ENCODE measurements around the gene CDH4.

CDH4 gene

DNA sequence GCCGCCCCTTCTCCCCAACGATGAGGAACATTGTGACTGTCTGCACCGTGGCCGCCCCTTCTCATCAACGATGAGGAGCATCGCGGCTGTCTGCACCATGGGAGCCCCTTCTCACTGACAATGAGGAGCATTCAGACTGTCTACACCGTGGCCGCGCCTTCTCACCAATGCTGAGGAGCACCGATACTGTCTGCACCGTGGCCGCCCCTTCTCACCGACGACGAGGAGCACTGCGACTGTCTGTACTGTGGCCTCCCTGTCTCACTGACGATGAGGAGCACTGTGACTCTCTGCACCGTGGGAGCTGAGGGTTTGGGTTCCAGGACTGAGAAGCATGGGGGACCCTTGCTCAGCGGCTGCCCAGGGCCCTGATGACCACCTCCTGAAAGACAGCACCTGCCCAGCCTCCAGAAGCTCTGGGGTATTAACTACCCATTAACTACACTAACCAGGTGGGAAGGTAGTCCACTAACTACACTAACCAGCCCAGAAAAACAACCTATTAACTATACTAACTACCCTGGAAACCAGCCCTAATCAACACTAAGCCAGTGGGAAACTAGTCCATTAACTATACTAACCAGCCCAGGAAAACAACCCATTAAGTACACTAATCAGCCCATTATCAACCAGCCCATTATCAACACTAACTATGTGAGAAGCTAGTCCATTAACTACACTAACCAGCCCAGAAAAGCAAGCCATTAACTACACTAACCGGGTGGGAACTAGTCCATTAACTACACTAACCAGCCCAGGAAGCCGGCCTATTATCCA lies 696.7 kb downstream of the CDH4 start:
- Histone ChIP-seq H3K79me1 (ENCODE audit: low read length) (no peaks in the 10 kb centered on the region), H3K4me1 (ENCODE audit: control insufficient read depth, low read depth, low read length) (no peaks in the 10 kb centered on the region), H4K5ac (ENCODE audit: low read length) (no peak overlapping the region), H3K23ac (ENCODE audit: low read length) (no peak overlapping the region), H3K56ac (ENCODE audit: low read length) (no peak overlapping the region), H2BK15ac (replicated peaks; ENCODE audit: low read depth) (no peak overlapping the region), H3K27ac (ENCODE audit: low read depth, low read length) (no peak overlapping the region), H3K4ac (ENCODE audit: low read depth, low read length) (no peak overlapping the region), H3K4me3 (ENCODE audit: low read length) (no peak overlapping the region), H4K8ac (ENCODE audit: low read depth, low read length) (no peak overlapping the region), H3K9ac (ENCODE audit: low read length) (no peak overlapping the region), H2BK5ac (ENCODE audit: low read length) (no peak overlapping the region), H2AK5ac (ENCODE audit: low read length) (no peak overlapping the region), H3K4me2 (ENCODE audit: low read length) (no peak overlapping the region), H3K18ac (ENCODE audit: low read length) (no peak overlapping the region), H2BK120ac (ENCODE audit: low read depth, low read length) (no peak overlapping the region), H3K36me3 (ENCODE audit: control insufficient read depth, insufficient read depth, low read length) (no peaks in the 10 kb centered on the region), H3K27me3 (ENCODE audit: insufficient read depth, low read length, poor library complexity) (no peaks in the 10 kb centered on the region), H3K79me2 (ENCODE audit: control insufficient read depth, insufficient read depth, low read length) (no peaks in the 10 kb centered on the region)
- WGBS (ENCODE audit: extremely low coverage, insufficient coverage, low lambda C conversion rate): no CpG with 5 or more reads among the region's 22 CpGs
- DNase-seq: no peak

GRCh38 chr20:61949363-61949713 lies 697.3 kb downstream of the CDH4 start:
- no peak overlapping the region for H3K4me2 ChIP-seq (ENCODE audit: low read length)
- H2BK5ac ChIP-seq (ENCODE audit: low read length): no peak overlapping the region
- no peaks in the 10 kb centered on the region for H3K79me1 ChIP-seq (ENCODE audit: low read length)
- H3K4me3 ChIP-seq (ENCODE audit: low read length): no peak overlapping the region
- no peak overlapping the region for H4K8ac ChIP-seq (ENCODE audit: low read depth, low read length)
- H3K23ac ChIP-seq (ENCODE audit: low read length): no peak overlapping the region
- no peak for DNase-seq
- no peaks in the 10 kb centered on the region for H3K27me3 ChIP-seq (ENCODE audit: insufficient read depth, low read length, poor library complexity)
- H3K79me2 ChIP-seq (ENCODE audit: control insufficient read depth, insufficient read depth, low read length): no peaks in the 10 kb centered on the region
- no peaks in the 10 kb centered on the region for H3K4me1 ChIP-seq (ENCODE audit: control insufficient read depth, low read depth, low read length)
- no peaks in the 10 kb centered on the region for H3K36me3 ChIP-seq (ENCODE audit: control insufficient read depth, insufficient read depth, low read length)
- no peak overlapping the region for H3K9ac ChIP-seq (ENCODE audit: low read length)
- no peak overlapping the region for H3K18ac ChIP-seq (ENCODE audit: low read length)
- H4K5ac ChIP-seq (ENCODE audit: low read length): no peak overlapping the region
- H2BK120ac ChIP-seq (ENCODE audit: low read depth, low read length): no peak overlapping the region
- no peak overlapping the region for H2AK5ac ChIP-seq (ENCODE audit: low read length)
- H3K27ac ChIP-seq (ENCODE audit: low read depth, low read length): no peak overlapping the region
- H2BK15ac ChIP-seq (replicated peaks; ENCODE audit: low read depth): no peak overlapping the region
- H3K56ac ChIP-seq (ENCODE audit: low read length): no peak overlapping the region
- no CpG with 5 or more reads among the region's 7 CpGs for WGBS (ENCODE audit: extremely low coverage, insufficient coverage, low lambda C conversion rate)
- H3K4ac ChIP-seq (ENCODE audit: low read depth, low read length): no peak overlapping the region

DNA sequence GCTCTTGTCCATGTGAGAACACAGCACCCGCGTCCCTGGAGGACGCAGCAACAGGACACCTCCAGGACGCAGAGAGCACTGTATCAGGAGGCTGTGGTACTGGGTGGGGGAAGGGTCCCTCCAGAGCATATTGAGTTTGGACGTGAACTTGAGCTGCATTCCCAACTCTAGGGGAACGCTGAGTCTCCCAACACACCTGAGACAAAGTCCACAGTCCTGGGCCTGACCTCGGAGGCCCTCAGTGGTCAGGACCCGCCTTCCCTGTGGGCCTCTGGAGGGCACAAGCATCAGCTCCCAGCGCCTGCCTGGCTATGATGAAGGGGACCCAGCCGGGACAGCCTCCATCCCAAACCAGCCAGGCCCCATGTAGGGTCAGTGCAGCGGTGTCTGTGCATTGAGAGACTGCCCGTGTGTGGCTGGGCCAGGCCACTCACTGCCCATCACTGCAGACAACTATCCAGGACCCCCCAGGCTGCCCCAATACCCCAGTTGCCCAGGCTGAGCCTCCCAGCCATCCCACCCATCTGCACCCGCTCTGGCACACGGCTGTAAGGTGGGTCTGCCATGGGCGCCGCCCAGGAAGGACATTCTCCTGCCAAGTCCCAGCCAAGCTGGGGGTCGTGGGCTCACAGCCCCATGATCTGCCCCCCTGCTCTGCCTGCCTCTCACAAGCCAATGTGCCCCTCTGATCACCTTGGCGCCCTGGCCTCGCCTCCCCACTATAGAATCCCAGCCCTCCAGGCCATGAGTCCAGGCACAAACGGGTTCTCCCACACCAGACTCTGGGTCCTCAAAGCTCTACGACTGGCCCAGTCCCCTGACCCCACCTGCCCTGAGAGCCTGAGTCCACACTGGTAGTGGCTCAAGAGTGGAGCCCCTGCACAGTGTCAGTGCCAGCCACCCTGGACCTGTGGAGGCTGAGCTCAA lies 697.9 kb downstream of the CDH4 start:
- Histone ChIP-seq H3K23ac (ENCODE audit: low read length) (no peak overlapping the region), H3K4me3 (ENCODE audit: low read length) (no peak overlapping the region), H2AK5ac (ENCODE audit: low read length) (no peak overlapping the region), H3K4ac (ENCODE audit: low read depth, low read length) (no peak overlapping the region), H3K36me3 (ENCODE audit: control insufficient read depth, insufficient read depth, low read length) (no peaks in the 10 kb centered on the region), H3K79me2 (ENCODE audit: control insufficient read depth, insufficient read depth, low read length) (no peaks in the 10 kb centered on the region), H3K79me1 (ENCODE audit: low read length) (no peaks in the 10 kb centered on the region), H2BK120ac (ENCODE audit: low read depth, low read length) (no peak overlapping the region), H3K27me3 (ENCODE audit: insufficient read depth, low read length, poor library complexity) (no peaks in the 10 kb centered on the region), H3K56ac (ENCODE audit: low read length) (no peak overlapping the region), H3K4me2 (ENCODE audit: low read length) (no peak overlapping the region), H2BK5ac (ENCODE audit: low read length) (no peak overlapping the region), H4K8ac (ENCODE audit: low read depth, low read length) (no peak overlapping the region), H3K18ac (ENCODE audit: low read length) (no peak overlapping the region), H2BK15ac (replicated peaks; ENCODE audit: low read depth) (no peak overlapping the region), H3K27ac (ENCODE audit: low read depth, low read length) (no peak overlapping the region), H3K4me1 (ENCODE audit: control insufficient read depth, low read depth, low read length) (no peaks in the 10 kb centered on the region), H3K9ac (ENCODE audit: low read length) (no peak overlapping the region), H4K5ac (ENCODE audit: low read length) (no peak overlapping the region)
- WGBS (ENCODE audit: extremely low coverage, insufficient coverage, low lambda C conversion rate): no CpG with 5 or more reads among the region's 21 CpGs
- DNase-seq: no peak

- H4K5ac ChIP-seq (ENCODE audit: low read length): no peak overlapping the region
- no peaks in the 10 kb centered on the region for H3K4me1 ChIP-seq (ENCODE audit: control insufficient read depth, low read depth, low read length)
- H3K27ac ChIP-seq (ENCODE audit: low read depth, low read length): no peak overlapping the region
- no peak overlapping the region for H2BK5ac ChIP-seq (ENCODE audit: low read length)
- H3K36me3 ChIP-seq (ENCODE audit: control insufficient read depth, insufficient read depth, low read length): no peaks in the 10 kb centered on the region
- H3K4ac ChIP-seq (ENCODE audit: low read depth, low read length): no peak overlapping the region
- no peaks in the 10 kb centered on the region for H3K27me3 ChIP-seq (ENCODE audit: insufficient read depth, low read length, poor library complexity)
- no peak overlapping the region for H2AK5ac ChIP-seq (ENCODE audit: low read length)
- no peaks in the 10 kb centered on the region for H3K79me1 ChIP-seq (ENCODE audit: low read length)
- H3K9ac ChIP-seq (ENCODE audit: low read length): no peak overlapping the region
- DNase-seq: no peak
- no peak overlapping the region for H2BK120ac ChIP-seq (ENCODE audit: low read depth, low read length)
- H3K4me3 ChIP-seq (ENCODE audit: low read length): no peak overlapping the region
- WGBS (ENCODE audit: extremely low coverage, insufficient coverage, low lambda C conversion rate): no CpG with 5 or more reads among the region's 7 CpGs
- no peak overlapping the region for H3K23ac ChIP-seq (ENCODE audit: low read length)
- H3K4me2 ChIP-seq (ENCODE audit: low read length): no peak overlapping the region
- no peak overlapping the region for H3K56ac ChIP-seq (ENCODE audit: low read length)
- H2BK15ac ChIP-seq (replicated peaks; ENCODE audit: low read depth): no peak overlapping the region
- no peaks in the 10 kb centered on the region for H3K79me2 ChIP-seq (ENCODE audit: control insufficient read depth, insufficient read depth, low read length)
- H4K8ac ChIP-seq (ENCODE audit: low read depth, low read length): no peak overlapping the region
- no peak overlapping the region for H3K18ac ChIP-seq (ENCODE audit: low read length)
Observed at GRCh38 chr20:61950641-61951071, 698.6 kb downstream of the CDH4 start.

GRCh38 chr20:61951695-61952533 lies 699.9 kb downstream of the CDH4 start:
- peak; percentile 73 for DNase-seq

More at GRCh38 chr20:61951695-61952533, 699.9 kb downstream of the CDH4 start:
- Histone ChIP-seq H3K79me1 (ENCODE audit: low read length) (no peaks in the 10 kb centered on the region), H4K8ac (ENCODE audit: low read depth, low read length) (no peak overlapping the region), H3K36me3 (ENCODE audit: control insufficient read depth, insufficient read depth, low read length) (no peaks in the 10 kb centered on the region), H3K4me1 (ENCODE audit: control insufficient read depth, low read depth, low read length) (no peaks in the 10 kb centered on the region), H2BK5ac (ENCODE audit: low read length) (no peak overlapping the region), H3K56ac (ENCODE audit: low read length) (no peak overlapping the region), H2BK15ac (replicated peaks; ENCODE audit: low read depth) (no peak overlapping the region), H3K79me2 (ENCODE audit: control insufficient read depth, insufficient read depth, low read length) (no peaks in the 10 kb centered on the region), H3K9ac (ENCODE audit: low read length) (no peak overlapping the region), H2AK5ac (ENCODE audit: low read length) (no peak overlapping the region), H2BK120ac (ENCODE audit: low read depth, low read length) (no peak overlapping the region), H4K5ac (ENCODE audit: low read length) (no peak overlapping the region), H3K4me2 (ENCODE audit: low read length) (no peak overlapping the region), H3K27me3 (ENCODE audit: insufficient read depth, low read length, poor library complexity) (no peaks in the 10 kb centered on the region), H3K4me3 (ENCODE audit: low read length) (no peak overlapping the region), H3K23ac (ENCODE audit: low read length) (no peak overlapping the region), H3K4ac (ENCODE audit: low read depth, low read length) (no peak overlapping the region), H3K27ac (ENCODE audit: low read depth, low read length) (no peak overlapping the region), H3K18ac (ENCODE audit: low read length) (no peak overlapping the region)
- WGBS (ENCODE audit: extremely low coverage, insufficient coverage, low lambda C conversion rate): no CpG with 5 or more reads among the region's 22 CpGs

Measured in mesendoderm (in vitro differentiated cells).